CD14-positive monocyte (primary cell): ENCODE results near the gene KLF15. TPM values are rescaled to one million over a fixed set of nuclear protein-coding genes. Genes with fewer than 3 reads are reported as not detected.

Experiments used
- DNase-seq, 3 donors: peaks; one replicate each; pipeline ENCODE4 v3.0.0-alpha.2; 2011 to 2022
- H2AFZ ChIP-seq: 2 replicates; pipeline ENCODE4 v1.6.0; 2012; ENCODE audit warnings: mild to moderate bottlenecking, low read depth, low read length, inconsistent platforms; ENCODE audit not compliant: insufficient read depth, poor library complexity, severe bottlenecking
- H3K27ac ChIP-seq, 2 donors: 1 replicate in 1 of 2; 2 replicates in 1 of 2; pipeline ENCODE4 v1.5.1; 2012 to 2013; ENCODE audit warnings: low read length in 2 of 2, control low read depth in 1 of 2, inconsistent platforms in 1 of 2, low read depth in 1 of 2, mild to moderate bottlenecking in 1 of 2
- H3K27me3 ChIP-seq, 2 donors: one replicate each; pipeline versions ENCODE4 v1.6.0 to v1.6.1; 2011 to 2013; ENCODE audit warnings: low read length in 2 of 2; ENCODE audit not compliant: control insufficient read depth in 2 of 2, insufficient read depth in 2 of 2
- H3K36me3 ChIP-seq, 2 donors: replicated peaks in 1 of 2; 1 replicate in 1 of 2; 2 replicates in 1 of 2; pipeline versions ENCODE4 v1.5.1 to v1.6.1; 2012 to 2013; ENCODE audit warnings: low read length in 2 of 2, control low read depth in 1 of 2, inconsistent platforms in 1 of 2, mild to moderate bottlenecking in 1 of 2; ENCODE audit not compliant: insufficient read depth in 2 of 2, control insufficient read depth in 1 of 2
- H3K4me1 ChIP-seq, 2 donors: 1 replicate in 1 of 2; 2 replicates in 1 of 2; pipeline versions ENCODE4 v1.5.1 to v1.6.1; 2012 to 2013; ENCODE audit warnings: low read length in 2 of 2, control low read depth in 1 of 2, inconsistent platforms in 1 of 2, mild to moderate bottlenecking in 1 of 2, moderate library complexity in 1 of 2; ENCODE audit not compliant: insufficient read depth in 2 of 2, control insufficient read depth in 1 of 2
- H3K4me2 ChIP-seq: replicated peaks from 2 replicates; pipeline ENCODE3; 2012; ENCODE audit warnings: low read length, moderate library complexity, mild to moderate bottlenecking; ENCODE audit not compliant: poor library complexity, severe bottlenecking; ENCODE audit errors: extremely low read depth
- H3K4me3 ChIP-seq, 3 experiments: fragments of 200-600 bp in 1 of 3; sonication (generic) in 1 of 3; replicated peaks in 1 of 3; 1 replicate in 2 of 3; 2 replicates in 1 of 3; pipeline ENCODE4 v1.5.1; 2011 to 2013; ENCODE audit warnings: low read length in 3 of 3, mild to moderate bottlenecking in 3 of 3, control low read depth in 2 of 3, low read depth in 2 of 3, inconsistent platforms in 1 of 3, moderate library complexity in 1 of 3
- H3K79me2 ChIP-seq: 2 replicates; pipeline ENCODE4 v1.6.0; 2012; ENCODE audit warnings: mild to moderate bottlenecking, control low read depth, inconsistent platforms, low read length, moderate library complexity; ENCODE audit not compliant: insufficient read depth
- H3K9ac ChIP-seq: 2 replicates; pipeline ENCODE4 v1.6.0; 2017; ENCODE audit warnings: low read length, mild to moderate bottlenecking; ENCODE audit not compliant: insufficient read depth, poor library complexity, severe bottlenecking
- H3K9me3 ChIP-seq, 2 donors: replicated peaks in 1 of 2; 1 replicate in 1 of 2; 2 replicates in 1 of 2; pipeline versions ENCODE4 v1.5.1 to v1.6.1; 2012 to 2013; ENCODE audit warnings: low read length in 2 of 2, control low read depth in 1 of 2; ENCODE audit not compliant: control insufficient read depth in 1 of 2, insufficient read depth in 1 of 2
- H4K20me1 ChIP-seq: 2 replicates; pipeline ENCODE4 v1.6.0; 2012; ENCODE audit warnings: mild to moderate bottlenecking, low read length, control low read depth, moderate library complexity; ENCODE audit not compliant: insufficient read depth
- H3K27ac Mint-ChIP-seq, 7 donors: one replicate each; pipeline ENCODE4 v1.8.0; 2020; ENCODE audit warnings: mild to moderate bottlenecking in 7 of 7, mixed read lengths in 7 of 7, moderate library complexity in 6 of 7, inconsistent platforms in 2 of 7
- H3K27me3 Mint-ChIP-seq, 3 donors: one replicate each; pipeline ENCODE4 v1.8.0; 2021 to 2022; ENCODE audit warnings: low read depth in 3 of 3, mild to moderate bottlenecking in 3 of 3, mixed read lengths in 3 of 3, moderate library complexity in 3 of 3, inconsistent platforms in 1 of 3
- H3K36me3 Mint-ChIP-seq, 2 donors: one replicate each; pipeline ENCODE4 v1.8.0; 2020; ENCODE audit warnings: mixed read lengths in 2 of 2, inconsistent platforms in 1 of 2, mild to moderate bottlenecking in 1 of 2
- H3K4me1 Mint-ChIP-seq: one replicate; pipeline ENCODE4 v1.8.0; 2020; ENCODE audit warnings: mild to moderate bottlenecking, mixed read lengths
- H3K4me3 Mint-ChIP-seq, 2 donors: one replicate each; pipeline ENCODE4 v1.8.0; 2020; ENCODE audit warnings: mild to moderate bottlenecking in 2 of 2, mixed read lengths in 2 of 2, moderate library complexity in 1 of 2
- H3K9me3 Mint-ChIP-seq, 7 donors: one replicate each; pipeline ENCODE4 v1.8.0; 2020 to 2022; ENCODE audit warnings: mixed read lengths in 7 of 7, mild to moderate bottlenecking in 6 of 7, moderate library complexity in 6 of 7, inconsistent platforms in 2 of 7
- WGBS: methylation state at CpG from one replicate; pipeline ENCODE4 v1.1.5; 2013; ENCODE audit warnings: missing lambda C conversion rate; ENCODE audit not compliant: insufficient coverage; 5-methylcytosine and 5-hydroxymethylcytosine counted together
- intact Hi-C, 2 donors: fragments of 100-400 bp; cut with micrococcal nuclease; formaldehyde crosslinking; loops; one replicate each; pipeline versions ENCODE4 v1.15.0 to v1.15.1; 2023
- polyA plus RNA-seq, 3 donors: library from polyadenylated mRNA; depleted of rRNA in 1 of 3; unstranded in 2 of 3; stranded (reverse) in 1 of 3; fragments of 300-500 nt in 2 of 3; fragments of >200 nt in 1 of 3; fragmentation: Illumina TruSeq in 2 of 3; gene quantifications; 1 replicate in 2 of 3; 2 replicates in 1 of 3; pipeline ENCODE4 v1.2.3, GENCODE V29; 2012 to 2021
- TF ChIP-seq, protein P1 (sequence below): fragments of 200-600 bp; IDR thresholded peaks from one replicate; pipeline ENCODE4 v1.8.0; 2022; ENCODE audit warnings: antibody characterized with exemption, mild to moderate bottlenecking

Gene KLF15
- polyA plus RNA-seq, 3 donors, result not detected

- H3K4me1 ChIP-seq, result peaks cover 18 to 24% of the 10 kb centered on the region in 2 donors
- H3K9me3 Mint-ChIP-seq, result peaks cover 0 to 20% (median 7%) of the 10 kb centered on the region in 7 donors
- H4K20me1 ChIP-seq, result no peaks in the 10 kb centered on the region
- H3K9me3 ChIP-seq, result peaks cover 0 to 6% of the 10 kb centered on the region in 2 donors
- TF ChIP-seq, protein P1, sequence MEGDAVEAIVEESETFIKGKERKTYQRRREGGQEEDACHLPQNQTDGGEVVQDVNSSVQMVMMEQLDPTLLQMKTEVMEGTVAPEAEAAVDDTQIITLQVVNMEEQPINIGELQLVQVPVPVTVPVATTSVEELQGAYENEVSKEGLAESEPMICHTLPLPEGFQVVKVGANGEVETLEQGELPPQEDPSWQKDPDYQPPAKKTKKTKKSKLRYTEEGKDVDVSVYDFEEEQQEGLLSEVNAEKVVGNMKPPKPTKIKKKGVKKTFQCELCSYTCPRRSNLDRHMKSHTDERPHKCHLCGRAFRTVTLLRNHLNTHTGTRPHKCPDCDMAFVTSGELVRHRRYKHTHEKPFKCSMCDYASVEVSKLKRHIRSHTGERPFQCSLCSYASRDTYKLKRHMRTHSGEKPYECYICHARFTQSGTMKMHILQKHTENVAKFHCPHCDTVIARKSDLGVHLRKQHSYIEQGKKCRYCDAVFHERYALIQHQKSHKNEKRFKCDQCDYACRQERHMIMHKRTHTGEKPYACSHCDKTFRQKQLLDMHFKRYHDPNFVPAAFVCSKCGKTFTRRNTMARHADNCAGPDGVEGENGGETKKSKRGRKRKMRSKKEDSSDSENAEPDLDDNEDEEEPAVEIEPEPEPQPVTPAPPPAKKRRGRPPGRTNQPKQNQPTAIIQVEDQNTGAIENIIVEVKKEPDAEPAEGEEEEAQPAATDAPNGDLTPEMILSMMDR, result no peak
- no peaks in the 10 kb centered on the region for H3K79me2 ChIP-seq
- peaks cover 39 to 55% (median 42%) of the 10 kb centered on the region in 3 donors for H3K27me3 Mint-ChIP-seq
- H3K4me1 Mint-ChIP-seq, result peaks cover 18% of the 10 kb centered on the region
- peaks cover 4 to 7% of the 10 kb centered on the region in 2 donors for H3K36me3 Mint-ChIP-seq
- intact Hi-C loops, result loop anchor here (10.0 kb wide), 2 partner anchors 111 to 121 kb away; partner anchors contain the start of gene ZXDC (in 1 of the 2)
- no peak overlapping the region for H3K9ac ChIP-seq
- no peak overlapping the region for H2AFZ ChIP-seq
- no peak overlapping the region for H3K4me3 Mint-ChIP-seq
- no peak overlapping the region for H3K4me3 ChIP-seq
- no peak for DNase-seq
- no peak overlapping the region for H3K27ac ChIP-seq
- H3K27me3 ChIP-seq, result peaks cover 25 to 43% of the 10 kb centered on the region in 2 donors
- no peak overlapping the region for H3K27ac Mint-ChIP-seq
- no peaks in the 10 kb centered on the region for H3K36me3 ChIP-seq
- no peak overlapping the region for H3K4me2 ChIP-seq
- WGBS, result 90% methylated on average over 4 of the region's 8 CpGs
These were observed 3.4 kb downstream of the KLF15 start for GRCh38 chr3:126353694-126354321.

DNA sequence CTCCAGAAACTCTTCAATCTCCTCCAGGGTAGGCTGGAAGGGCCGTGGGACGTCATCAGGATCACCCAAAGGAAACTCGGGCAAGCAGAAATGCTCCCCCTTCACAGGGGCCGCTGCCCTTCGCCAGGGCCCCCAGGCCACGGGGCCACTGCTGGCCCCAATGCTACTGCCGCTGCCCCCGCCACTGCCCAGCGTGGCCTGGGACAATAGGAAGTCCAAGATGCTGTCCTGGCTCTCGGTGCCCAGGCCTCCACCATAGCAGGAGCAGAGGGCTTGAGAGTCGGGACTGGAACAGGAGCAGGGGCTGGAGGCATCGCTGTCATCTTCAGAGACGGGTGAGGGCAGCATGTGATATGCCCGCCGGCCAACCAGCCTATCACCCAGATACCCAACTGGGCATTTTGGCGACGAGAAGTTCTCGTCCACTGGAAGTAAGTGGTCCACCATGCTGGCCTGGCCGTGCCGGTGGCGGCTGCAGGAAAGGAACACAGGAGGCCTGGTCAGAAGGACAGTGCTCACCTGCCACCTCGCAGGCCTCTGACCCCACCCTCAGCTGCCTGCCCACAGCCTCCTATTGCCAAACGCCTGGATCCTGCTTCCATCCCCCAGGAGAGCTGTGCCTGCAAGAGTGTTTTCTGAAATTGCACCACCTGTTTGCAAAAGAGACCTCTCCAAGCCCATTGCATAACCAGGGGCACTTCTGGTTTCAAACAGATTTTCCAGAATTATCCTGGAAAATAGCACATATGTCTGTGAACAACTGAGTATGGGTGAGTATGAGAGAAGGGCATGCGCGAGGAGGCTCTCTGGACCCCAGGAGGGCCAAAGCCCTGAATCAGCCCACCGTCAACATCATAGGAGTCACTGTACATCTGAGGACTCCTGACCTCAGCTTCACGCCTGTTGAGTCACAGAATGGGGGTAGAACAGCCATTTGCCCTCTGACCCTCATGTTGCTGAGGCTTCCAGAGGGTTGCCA is 4.4 kb downstream of the KLF15 start:
- Histone ChIP-seq H3K79me2 (no peaks in the 10 kb centered on the region), H3K4me3 (no peak overlapping the region), H2AFZ (no peak overlapping the region), H3K27me3 (peaks cover 17 to 32% of the 10 kb centered on the region in 2 donors), H3K27ac (no peak overlapping the region), H3K4me1 (peaks cover 13 to 18% of the 10 kb centered on the region in 2 donors), H3K4me2 (no peak overlapping the region), H4K20me1 (no peaks in the 10 kb centered on the region), H3K9ac (no peak overlapping the region), H3K36me3 (no peaks in the 10 kb centered on the region), H3K9me3 (peaks cover 0 to 6% of the 10 kb centered on the region in 2 donors)
- no peak for DNase-seq
- no peak overlapping the region for H3K4me3 Mint-ChIP-seq
- WGBS, result 92% methylated on average over 17 of the region's 27 CpGs
- H3K4me1 Mint-ChIP-seq, result peaks cover 13% of the 10 kb centered on the region
- H3K36me3 Mint-ChIP-seq, result peaks cover 4 to 7% of the 10 kb centered on the region in 2 donors
- H3K27me3 Mint-ChIP-seq, result peaks cover 31 to 44% (median 32%) of the 10 kb centered on the region in 3 donors
- peaks cover 0 to 14% (median 6%) of the 10 kb centered on the region in 7 donors for H3K9me3 Mint-ChIP-seq
- TF ChIP-seq, protein P1, result no peak
- intact Hi-C loops, result loop anchor here (10.0 kb wide), 2 partner anchors 112 to 122 kb away; partner anchors contain the start of gene ZXDC (in 1 of the 2)
- H3K27ac Mint-ChIP-seq, result no peak overlapping the region
